ENCODE data around the gene AIFM3. TPM values are rescaled to one million over a fixed set of nuclear protein-coding genes. Genes with fewer than 3 reads are reported as not detected.
A peak's percentile ranks its signal among the peaks of the same experiment; 100 is the strongest.

Gene AIFM3
- total RNA-seq, 1 donor from 2014 or later, result under 0.01 TPM

GRCh38 chr22:20949698-20950183 lies 17.3 kb upstream of the AIFM3 start:
- no peaks in the 10 kb centered on the region for H3K9me3 ChIP-seq (ENCODE audit: control insufficient read depth in 3 of 3, low read length in 3 of 3)
- H3K27me3 ChIP-seq (ENCODE audit: control insufficient read depth in 3 of 3, insufficient read depth in 3 of 3, low read length in 3 of 3), result no peaks in the 10 kb centered on the region
- H3K36me3 ChIP-seq (ENCODE audit: control insufficient read depth in 3 of 3, insufficient read depth in 3 of 3, low read length in 3 of 3), result peaks cover 21 to 35% (median 23%) of the 10 kb centered on the region in 3 donors
- no peak overlapping the region for H3K27ac ChIP-seq (ENCODE audit: low read depth, low read length)
- H3K4me1 ChIP-seq (ENCODE audit: control insufficient read depth in 3 of 3, insufficient read depth in 3 of 3, low read length in 3 of 3), result peaks cover 5 to 29% (median 25%) of the 10 kb centered on the region in 3 donors
- no peak overlapping the region for H3K4me3 ChIP-seq (ENCODE audit: low read length in 3 of 3)
- no peak overlapping the region for H3K9ac ChIP-seq (ENCODE audit: low read depth in 1 of 3, low read length in 3 of 3)

- Histone ChIP-seq H3K9me3 (ENCODE audit: control insufficient read depth in 3 of 3, low read length in 3 of 3) (no peaks in the 10 kb centered on the region), H3K9ac (ENCODE audit: low read depth in 1 of 3, low read length in 3 of 3) (no peak overlapping the region), H3K4me1 (ENCODE audit: control insufficient read depth in 3 of 3, insufficient read depth in 3 of 3, low read length in 3 of 3) (peaks cover 2 to 27% (median 20%) of the 10 kb centered on the region in 3 donors), H3K36me3 (ENCODE audit: control insufficient read depth in 3 of 3, insufficient read depth in 3 of 3, low read length in 3 of 3) (peaks cover 21 to 35% (median 23%) of the 10 kb centered on the region in 3 donors), H3K27ac (ENCODE audit: low read depth, low read length) (no peak overlapping the region), H3K4me3 (ENCODE audit: low read length in 3 of 3) (no peak overlapping the region), H3K27me3 (ENCODE audit: control insufficient read depth in 3 of 3, insufficient read depth in 3 of 3, low read length in 3 of 3) (no peaks in the 10 kb centered on the region)
Observed at GRCh38 chr22:20951151-20951931, 15.7 kb upstream of the AIFM3 start.

DNA sequence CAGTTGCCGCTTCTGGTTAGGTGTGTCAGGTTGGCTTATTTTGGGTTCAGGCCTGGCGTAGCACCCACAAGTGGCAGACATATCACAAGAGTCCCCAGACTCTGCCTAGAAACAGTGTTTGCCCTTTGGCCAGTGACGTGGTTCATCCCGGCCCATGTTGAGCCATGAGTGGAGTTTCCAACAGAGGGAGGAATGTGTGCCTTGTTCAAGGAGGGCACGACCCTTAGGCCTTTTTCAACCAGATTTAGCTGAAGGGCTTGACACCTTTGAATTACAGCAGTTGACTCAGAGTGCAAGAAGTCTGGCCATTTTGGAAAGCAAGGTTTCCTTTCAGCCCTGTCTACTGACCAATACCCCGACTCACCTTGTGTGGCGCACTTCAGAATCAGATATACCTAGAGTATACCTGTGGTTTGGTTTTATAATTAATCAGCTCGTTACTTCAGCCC lies 15.1 kb upstream of the AIFM3 start:
- no peaks in the 10 kb centered on the region for H3K27me3 ChIP-seq (ENCODE audit: control insufficient read depth in 3 of 3, insufficient read depth in 3 of 3, low read length in 3 of 3)
- no peak overlapping the region for H3K27ac ChIP-seq (ENCODE audit: low read depth, low read length)
- H3K4me1 ChIP-seq (ENCODE audit: control insufficient read depth in 3 of 3, insufficient read depth in 3 of 3, low read length in 3 of 3), result peaks cover 9 to 27% (median 22%) of the 10 kb centered on the region in 3 donors
- no peak overlapping the region for H3K9ac ChIP-seq (ENCODE audit: low read depth in 1 of 3, low read length in 3 of 3)
- H3K9me3 ChIP-seq (ENCODE audit: control insufficient read depth in 3 of 3, low read length in 3 of 3), result no peaks in the 10 kb centered on the region
- H3K4me3 ChIP-seq (ENCODE audit: low read length in 3 of 3), result no peak overlapping the region
- H3K36me3 ChIP-seq (ENCODE audit: control insufficient read depth in 3 of 3, insufficient read depth in 3 of 3, low read length in 3 of 3), result peaks cover 18 to 35% (median 23%) of the 10 kb centered on the region in 3 donors

- peaks cover 15 to 33% (median 25%) of the 10 kb centered on the region in 3 donors for H3K4me1 ChIP-seq (ENCODE audit: control insufficient read depth in 3 of 3, insufficient read depth in 3 of 3, low read length in 3 of 3)
- H3K9ac ChIP-seq (ENCODE audit: low read depth in 1 of 3, low read length in 3 of 3), result peak overlapping the region in 1 of 3 donors; percentile 17
- no peaks in the 10 kb centered on the region for H3K9me3 ChIP-seq (ENCODE audit: control insufficient read depth in 3 of 3, low read length in 3 of 3)
- H3K27ac ChIP-seq (ENCODE audit: low read depth, low read length), result peak overlapping the region; percentile 22
- H3K27me3 ChIP-seq (ENCODE audit: control insufficient read depth in 3 of 3, insufficient read depth in 3 of 3, low read length in 3 of 3), result peaks cover 0 to 3% (median 0%) of the 10 kb centered on the region in 3 donors
- H3K36me3 ChIP-seq (ENCODE audit: control insufficient read depth in 3 of 3, insufficient read depth in 3 of 3, low read length in 3 of 3), result peaks cover 18 to 35% (median 23%) of the 10 kb centered on the region in 3 donors
- no peak overlapping the region for H3K4me3 ChIP-seq (ENCODE audit: low read length in 3 of 3)
Observed at GRCh38 chr22:20952544-20953341, 14.3 kb upstream of the AIFM3 start.

DNA sequence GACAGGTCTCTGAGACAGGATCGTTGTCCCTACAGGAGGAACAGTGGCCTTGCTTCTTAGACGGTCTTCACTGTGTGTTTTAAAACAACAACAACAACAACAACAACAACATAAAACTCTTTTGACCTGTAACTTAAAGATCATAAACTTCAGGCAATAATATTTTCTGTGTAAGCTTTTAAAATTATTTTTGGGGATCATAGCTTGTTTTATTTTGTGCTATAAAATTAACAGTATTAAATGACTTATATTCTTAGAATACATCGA lies 13.8 kb upstream of the AIFM3 start:
- H3K36me3 ChIP-seq (ENCODE audit: control insufficient read depth in 3 of 3, insufficient read depth in 3 of 3, low read length in 3 of 3), result peaks cover 18 to 35% (median 23%) of the 10 kb centered on the region in 3 donors
- peaks cover 0 to 3% (median 0%) of the 10 kb centered on the region in 3 donors for H3K27me3 ChIP-seq (ENCODE audit: control insufficient read depth in 3 of 3, insufficient read depth in 3 of 3, low read length in 3 of 3)
- peaks cover 19 to 38% (median 28%) of the 10 kb centered on the region in 3 donors for H3K4me1 ChIP-seq (ENCODE audit: control insufficient read depth in 3 of 3, insufficient read depth in 3 of 3, low read length in 3 of 3)
- H3K9me3 ChIP-seq (ENCODE audit: control insufficient read depth in 3 of 3, low read length in 3 of 3), result no peaks in the 10 kb centered on the region
- H3K4me3 ChIP-seq (ENCODE audit: low read length in 3 of 3), result no peak overlapping the region
- H3K9ac ChIP-seq (ENCODE audit: low read depth in 1 of 3, low read length in 3 of 3), result peak overlapping the region in 1 of 3 donors; percentile 17
- H3K27ac ChIP-seq (ENCODE audit: low read depth, low read length), result peak overlapping the region; percentile 10

DNA sequence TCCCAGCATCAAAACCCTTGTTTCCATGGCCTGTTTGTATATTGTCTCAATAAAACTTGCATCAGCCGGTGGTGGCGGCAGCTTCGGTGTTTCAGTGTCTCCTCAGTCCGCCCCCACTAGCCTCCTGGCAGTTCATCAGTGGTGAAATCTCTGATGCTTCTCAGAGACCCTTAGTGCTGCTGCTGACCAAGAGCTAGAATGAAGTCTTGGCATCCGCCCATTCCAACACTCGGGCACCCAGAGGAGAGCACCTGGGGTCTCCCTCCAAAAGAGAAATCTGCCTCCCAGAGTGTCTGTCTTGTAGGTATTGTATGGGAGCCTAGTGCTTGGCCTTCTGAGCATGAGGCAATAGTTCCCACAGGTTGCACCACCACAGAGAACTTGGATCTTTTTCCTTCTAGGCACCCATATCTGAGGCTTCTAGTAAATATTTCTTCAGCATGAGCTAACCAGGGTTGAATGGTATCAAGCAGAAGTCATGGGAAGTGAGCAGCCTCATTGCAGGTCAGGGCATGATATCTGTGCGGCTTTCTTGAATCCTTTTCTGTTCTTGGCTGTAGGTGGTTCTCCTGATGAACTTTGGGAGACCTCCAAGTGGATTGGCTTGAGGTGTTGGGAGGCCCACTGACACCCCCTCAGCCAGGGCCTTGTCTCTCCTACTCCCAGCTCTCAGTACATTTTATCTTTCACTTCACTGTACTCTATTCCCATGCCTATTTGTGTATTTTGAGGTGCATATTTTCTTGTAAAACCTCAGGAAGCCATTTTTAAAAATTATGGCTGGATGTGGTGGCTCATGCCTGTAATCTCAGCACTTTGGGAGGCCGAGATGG lies 13.2 kb upstream of the AIFM3 start:
- Histone ChIP-seq H3K4me3 (ENCODE audit: low read length in 3 of 3) (no peak overlapping the region), H3K27me3 (ENCODE audit: control insufficient read depth in 3 of 3, insufficient read depth in 3 of 3, low read length in 3 of 3) (peaks cover 0 to 3% (median 0%) of the 10 kb centered on the region in 3 donors), H3K9me3 (ENCODE audit: control insufficient read depth in 3 of 3, low read length in 3 of 3) (no peaks in the 10 kb centered on the region), H3K36me3 (ENCODE audit: control insufficient read depth in 3 of 3, insufficient read depth in 3 of 3, low read length in 3 of 3) (peaks cover 18 to 35% (median 23%) of the 10 kb centered on the region in 3 donors), H3K4me1 (ENCODE audit: control insufficient read depth in 3 of 3, insufficient read depth in 3 of 3, low read length in 3 of 3) (peaks cover 17 to 38% (median 26%) of the 10 kb centered on the region in 3 donors), H3K9ac (ENCODE audit: low read depth in 1 of 3, low read length in 3 of 3) (peak overlapping the region in 1 of 3 donors; percentile 43), H3K27ac (ENCODE audit: low read depth, low read length) (no peak overlapping the region)

DNA sequence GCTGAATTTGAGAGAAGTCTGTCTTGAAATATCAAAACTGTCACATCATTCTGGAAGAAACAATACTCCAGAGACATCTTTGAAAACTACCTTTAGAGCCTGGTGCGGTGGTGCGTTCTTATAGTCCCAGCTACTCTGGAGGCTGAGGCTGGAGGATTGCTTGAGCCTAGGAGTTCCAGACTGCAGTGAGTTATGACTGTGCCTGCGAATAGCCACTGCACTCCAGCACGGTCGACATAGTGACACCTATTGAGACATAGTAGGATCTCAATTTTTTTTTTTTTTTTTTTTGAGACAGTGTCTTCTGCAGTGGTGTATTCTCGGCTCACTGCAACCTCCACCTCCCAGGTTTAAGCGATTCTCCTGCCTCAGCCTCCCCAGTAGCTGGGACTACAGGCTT lies 11.5 kb upstream of the AIFM3 start:
- no peaks in the 10 kb centered on the region for H3K9me3 ChIP-seq (ENCODE audit: control insufficient read depth in 3 of 3, low read length in 3 of 3)
- peaks cover 11 to 26% (median 17%) of the 10 kb centered on the region in 3 donors for H3K36me3 ChIP-seq (ENCODE audit: control insufficient read depth in 3 of 3, insufficient read depth in 3 of 3, low read length in 3 of 3)
- H3K27me3 ChIP-seq (ENCODE audit: control insufficient read depth in 3 of 3, insufficient read depth in 3 of 3, low read length in 3 of 3), result peaks cover 0 to 3% (median 0%) of the 10 kb centered on the region in 3 donors
- H3K27ac ChIP-seq (ENCODE audit: low read depth, low read length), result no peak overlapping the region
- no peak overlapping the region for H3K9ac ChIP-seq (ENCODE audit: low read depth in 1 of 3, low read length in 3 of 3)
- no peak overlapping the region for H3K4me3 ChIP-seq (ENCODE audit: low read length in 3 of 3)
- peaks cover 17 to 38% (median 26%) of the 10 kb centered on the region in 3 donors for H3K4me1 ChIP-seq (ENCODE audit: control insufficient read depth in 3 of 3, insufficient read depth in 3 of 3, low read length in 3 of 3)

DNA sequence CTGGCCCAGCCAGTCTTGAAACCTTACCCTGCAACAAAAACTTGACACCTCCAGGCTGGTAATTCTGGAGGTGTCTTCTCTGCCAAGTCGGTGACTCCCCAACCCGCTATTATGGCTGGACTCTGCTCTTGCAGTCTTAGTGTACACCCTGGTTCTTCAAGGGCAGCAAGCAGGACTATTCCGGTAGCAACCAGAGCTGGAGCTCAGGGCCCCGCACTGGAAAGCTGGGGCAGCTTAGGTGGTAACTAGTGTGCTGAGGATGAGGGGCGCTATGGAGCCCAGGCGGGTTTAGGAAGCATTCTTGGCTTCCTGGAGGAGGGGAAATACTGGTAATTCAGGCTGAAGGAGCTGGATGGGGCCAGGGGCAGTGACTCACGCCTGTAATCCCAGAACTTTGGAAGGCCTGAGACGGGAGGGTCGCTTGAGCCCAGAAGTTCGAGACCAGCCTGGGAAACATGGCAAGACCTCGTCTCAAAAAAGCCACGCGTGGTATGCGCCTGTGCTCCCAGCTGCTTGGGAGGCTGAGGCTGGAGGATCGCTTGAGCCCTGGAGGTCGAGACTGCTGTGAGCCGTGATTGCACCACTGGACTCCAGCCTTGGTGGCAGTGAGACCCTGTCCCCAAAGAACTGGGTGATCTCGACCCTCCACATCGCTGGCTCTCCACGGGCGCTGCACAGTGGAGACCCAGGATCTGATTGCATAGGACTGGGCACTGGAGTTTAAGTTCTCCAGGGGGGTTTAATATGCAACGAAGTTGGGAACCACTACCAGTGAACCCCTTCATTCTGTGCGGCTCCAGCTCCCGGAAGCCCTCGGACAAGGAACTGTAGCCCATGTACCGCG lies 10.6 kb upstream of the AIFM3 start:
- Histone ChIP-seq H3K4me3 (ENCODE audit: low read length in 3 of 3) (peak overlapping the region; percentile 62 to 82 (median 68)), H3K4me1 (ENCODE audit: control insufficient read depth in 3 of 3, insufficient read depth in 3 of 3, low read length in 3 of 3) (peaks cover 17 to 38% (median 26%) of the 10 kb centered on the region in 3 donors), H3K36me3 (ENCODE audit: control insufficient read depth in 3 of 3, insufficient read depth in 3 of 3, low read length in 3 of 3) (peaks cover 5 to 17% (median 8%) of the 10 kb centered on the region in 3 donors), H3K27ac (ENCODE audit: low read depth, low read length) (no peak overlapping the region), H3K27me3 (ENCODE audit: control insufficient read depth in 3 of 3, insufficient read depth in 3 of 3, low read length in 3 of 3) (peaks cover 0 to 3% (median 1%) of the 10 kb centered on the region in 3 donors), H3K9me3 (ENCODE audit: control insufficient read depth in 3 of 3, low read length in 3 of 3) (no peaks in the 10 kb centered on the region), H3K9ac (ENCODE audit: low read depth in 1 of 3, low read length in 3 of 3) (peak overlapping the region; percentile 51 to 77 (median 56))

Measured in skeletal muscle tissue (tissue), 4 donors.